ENCODE results near the gene TMEM196.
"Not testable (repeated sequence)": the region's sequence is repeated elsewhere in the genome, so short reads cannot be mapped to it uniquely, and the experiment has no call there.

The TMEM196 gene

GRCh38 chr7:19707240-19707639, 66.2 kb downstream of the TMEM196 start:
- no peak for DNase-seq (ENCODE audit: low read depth in 2 of 2)

DNA sequence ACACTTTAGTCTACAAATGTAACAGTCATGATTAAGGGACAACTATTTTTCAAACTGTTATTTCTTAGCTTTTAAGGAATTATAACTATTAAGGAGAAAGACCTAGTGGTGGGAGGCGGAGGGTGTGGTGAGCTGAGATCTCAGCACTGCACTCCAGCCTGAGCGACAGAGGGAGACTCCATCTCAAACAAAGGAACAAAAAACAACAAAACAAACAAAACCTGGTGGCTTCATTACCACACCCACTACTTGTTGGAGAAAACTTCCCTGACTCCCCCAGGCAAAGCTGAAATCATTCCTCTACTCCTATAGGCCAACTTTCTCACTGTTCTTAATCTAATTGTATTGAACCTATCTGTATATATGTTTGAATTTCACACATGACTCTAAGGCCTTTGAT, 67.8 kb downstream of the TMEM196 start:
- no peak for DNase-seq (ENCODE audit: low read depth in 2 of 2)

- no peak for DNase-seq (ENCODE audit: low read depth in 2 of 2)
Measured at GRCh38 chr7:19701471-19701870, 71.9 kb downstream of the TMEM196 start.

GRCh38 chr7:19700936-19701335, 72.5 kb downstream of the TMEM196 start:
- no peak for DNase-seq (ENCODE audit: low read depth in 2 of 2)

GRCh38 chr7:19698331-19698730, 75.1 kb downstream of the TMEM196 start:
- no peak for DNase-seq (ENCODE audit: low read depth in 2 of 2)

GRCh38 chr7:19696926-19697325, 76.5 kb downstream of the TMEM196 start:
- DNase-seq (ENCODE audit: low read depth in 2 of 2): no peak

DNA sequence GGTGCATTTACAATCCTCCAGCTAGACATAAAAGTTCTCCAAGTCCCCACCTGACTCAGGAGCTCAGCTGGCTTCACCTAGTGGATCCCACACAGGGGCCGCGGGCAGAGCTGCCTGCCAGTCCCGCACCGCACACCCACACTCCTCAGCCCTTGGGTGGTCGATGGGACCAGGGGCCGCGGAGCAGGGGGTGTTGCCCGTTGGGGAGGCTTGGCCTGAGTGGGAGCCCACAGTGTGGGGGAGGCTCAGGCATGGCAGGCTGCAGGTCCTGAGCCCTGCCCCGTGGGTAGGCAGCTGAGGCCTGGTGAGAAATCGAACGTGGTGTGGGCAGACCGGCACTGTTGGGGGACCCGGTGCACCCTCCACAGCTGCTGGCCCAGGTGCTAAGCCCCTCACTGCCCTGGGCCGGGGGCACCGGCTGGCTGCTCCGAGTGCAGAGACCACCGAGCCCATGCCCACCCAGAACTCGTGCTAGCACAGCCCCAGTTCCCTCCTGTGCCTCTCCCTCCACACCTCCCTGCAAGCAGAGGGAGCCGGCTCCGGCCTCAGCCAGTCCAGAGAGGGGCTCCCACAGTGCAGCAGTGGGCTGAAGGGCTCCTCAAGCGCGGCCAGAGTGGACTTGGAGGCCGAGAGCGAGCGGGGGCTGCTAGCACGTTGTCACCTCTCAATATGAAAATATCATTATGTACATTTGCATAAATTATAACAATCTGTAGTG, 81.1 kb downstream of the TMEM196 start:
- DNase-seq (ENCODE audit: low read depth in 2 of 2): no peak

DNA sequence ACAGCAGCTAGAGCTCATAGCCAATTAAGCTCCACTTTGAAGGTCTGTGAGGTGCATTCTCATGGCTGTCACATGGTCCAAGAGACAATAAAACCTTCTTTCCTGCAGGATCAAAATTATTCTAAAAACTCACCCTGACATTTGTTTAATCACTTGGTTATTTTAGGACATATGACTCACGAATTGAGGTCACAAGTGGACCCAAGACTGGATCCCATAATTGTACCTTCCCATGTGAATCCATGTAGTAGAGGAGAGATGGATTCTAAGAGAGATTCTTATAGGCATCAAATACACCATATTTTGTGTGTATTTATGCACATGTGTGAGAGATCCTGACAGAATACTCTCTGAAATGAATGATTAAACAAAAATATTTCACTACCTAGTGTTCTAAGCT, 82.7 kb downstream of the TMEM196 start:
- no peak for DNase-seq (ENCODE audit: low read depth in 2 of 2)

DNA sequence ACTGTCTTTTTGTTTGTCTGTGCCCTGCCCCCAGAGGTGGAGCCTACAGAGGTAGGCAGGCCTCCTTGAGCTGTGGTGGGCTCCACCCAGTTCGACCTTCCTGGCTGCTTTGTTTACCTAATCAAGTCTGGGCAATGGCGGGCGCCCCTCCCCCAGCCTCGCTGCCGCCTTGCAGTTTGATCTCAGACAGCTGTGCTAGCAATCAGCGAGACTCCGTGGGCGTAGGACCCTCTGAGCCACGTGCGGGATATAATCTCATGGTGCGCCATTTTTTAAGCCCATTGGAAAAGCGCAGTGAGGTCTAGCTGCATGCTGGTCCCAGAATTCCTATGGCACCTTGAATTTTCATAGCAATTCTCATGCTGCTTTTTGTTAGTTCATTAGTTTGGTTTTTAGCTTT, 84.3 kb downstream of the TMEM196 start:
- DNase-seq (ENCODE audit: low read depth in 2 of 2): not testable (repeated sequence)

GRCh38 chr7:19681596-19681995, 91.8 kb downstream of the TMEM196 start:
- DNase-seq (ENCODE audit: low read depth in 2 of 2): no peak

- no peak for DNase-seq (ENCODE audit: low read depth in 2 of 2)
Measured at GRCh38 chr7:19677180-19677579, 96.2 kb downstream of the TMEM196 start.

- DNase-seq (ENCODE audit: low read depth in 2 of 2): no peak
Measured at GRCh38 chr7:19675816-19676215, 97.6 kb downstream of the TMEM196 start.

GRCh38 chr7:19674266-19674960, 99.0 kb downstream of the TMEM196 start:
- DNase-seq (ENCODE audit: low read depth in 2 of 2): no peak

DNA sequence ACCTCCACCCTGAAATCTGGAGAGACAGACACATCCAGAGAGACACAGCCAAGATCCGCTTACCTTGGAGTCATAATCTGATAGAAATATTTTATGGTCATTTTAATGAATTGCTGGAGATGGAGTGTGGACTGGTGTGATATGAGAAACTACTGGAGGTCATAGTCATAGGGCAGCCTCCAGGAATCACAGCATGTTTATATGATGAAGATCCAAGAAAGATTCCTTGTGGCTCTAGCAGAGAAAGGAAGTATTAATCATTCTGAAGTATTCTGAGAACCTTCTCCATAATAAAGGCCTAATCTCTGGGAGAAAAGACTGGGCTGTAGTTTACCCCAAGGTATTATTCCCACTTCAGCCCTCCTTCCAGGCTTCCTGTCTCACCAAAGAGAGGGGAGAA, 102.6 kb downstream of the TMEM196 start:
- no peak for DNase-seq (ENCODE audit: low read depth in 2 of 2)

Data from stimulated activated CD8-positive, alpha-beta memory T cell treated with anti-CD3 and anti-CD28 coated beads, Interleukin-15, amount 100 ng/mL, for 48 hours (primary cell).